ENCODE data around the gene TAF1A. TPM values are rescaled to one million over a fixed set of nuclear protein-coding genes. Genes with fewer than 3 reads are reported as not detected.
A peak's percentile ranks its signal among the peaks of the same experiment; 100 is the strongest.
"Not testable (repeated sequence)": the region's sequence is repeated elsewhere in the genome, so short reads cannot be mapped to it uniquely, and the experiment has no call there.

The TAF1A gene
- total RNA-seq, 2 donors from 2014 or later, result 13.3 to 27.6 TPM

- H3K4me1 Mint-ChIP-seq (ENCODE audit: low read depth in 2 of 2), result peaks cover 17 to 36% of the 10 kb centered on the region in 2 donors
- DNase-seq (ENCODE audit: low spot score) (peak; percentile 96), ATAC-seq (peak; percentile 97 to 98)
- H3K27me3 Mint-ChIP-seq, result peaks cover 26 to 39% of the 10 kb centered on the region in 2 donors
- H3K9me3 Mint-ChIP-seq, result no peaks in the 10 kb centered on the region
- H3K36me3 Mint-ChIP-seq, result peaks cover 10% of the 10 kb centered on the region
- H3K27ac Mint-ChIP-seq, result peak overlapping the region; percentile 69 to 90
- peak overlapping the region; percentile 86 for H3K4me3 Mint-ChIP-seq
Measured at GRCh38 chr1:222617367-222617951, 27.7 kb upstream of the TAF1A start.

- no peaks in the 10 kb centered on the region for H3K9me3 Mint-ChIP-seq
- DNase-seq (ENCODE audit: low spot score) (no peak), ATAC-seq (no peak)
- H3K4me3 Mint-ChIP-seq, result peak overlapping the region; percentile 86
- H3K4me1 Mint-ChIP-seq (ENCODE audit: low read depth in 2 of 2), result peaks cover 17 to 36% of the 10 kb centered on the region in 2 donors
- peaks cover 6% of the 10 kb centered on the region for H3K36me3 Mint-ChIP-seq
- peaks cover 27 to 49% of the 10 kb centered on the region in 2 donors for H3K27me3 Mint-ChIP-seq
- peak overlapping the region; percentile 69 to 90 for H3K27ac Mint-ChIP-seq
Measured at GRCh38 chr1:222616525-222616924, 26.8 kb upstream of the TAF1A start.

DNA sequence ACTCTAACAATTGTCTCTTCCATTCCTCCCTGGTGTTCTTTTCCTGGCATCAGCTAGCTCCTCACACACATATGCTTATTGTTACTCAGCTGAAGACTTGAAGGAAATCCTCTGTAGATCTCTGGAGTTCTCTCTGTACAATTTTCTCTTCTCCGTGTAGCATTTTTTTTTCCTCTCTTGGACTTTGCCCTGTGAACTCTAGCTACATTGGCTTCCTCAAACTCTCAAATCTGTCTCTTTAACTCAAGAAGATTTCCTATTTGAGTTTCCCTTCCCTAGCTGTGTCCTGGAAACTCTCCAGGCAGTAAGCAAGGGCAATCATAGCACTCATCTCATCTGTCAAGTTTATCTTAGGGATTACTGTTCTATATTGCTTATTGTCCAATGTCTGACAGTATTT is 23.9 kb upstream of the TAF1A start:
- Mint-ChIP-seq H3K4me1 (ENCODE audit: low read depth in 2 of 2) (peaks cover 7 to 10% of the 10 kb centered on the region in 2 donors), H3K4me3 (no peak overlapping the region), H3K36me3 (peaks cover 6% of the 10 kb centered on the region), H3K9me3 (no peaks in the 10 kb centered on the region), H3K27ac (no peak overlapping the region), H3K27me3 (peaks cover 40 to 78% of the 10 kb centered on the region in 2 donors)
- no peak for ATAC-seq
- DNase-seq (ENCODE audit: low spot score), result no peak

GRCh38 chr1:222610728-222611127 is 21.0 kb upstream of the TAF1A start:
- ATAC-seq (no peak), DNase-seq (ENCODE audit: low spot score) (no peak)
- Mint-ChIP-seq H3K4me1 (ENCODE audit: low read depth in 2 of 2) (no peaks in the 10 kb centered on the region), H3K36me3 (peaks cover 6% of the 10 kb centered on the region), H3K27me3 (peaks cover 38 to 83% of the 10 kb centered on the region in 2 donors), H3K9me3 (no peaks in the 10 kb centered on the region), H3K4me3 (no peak overlapping the region), H3K27ac (no peak overlapping the region)

- not testable (repeated sequence) for H3K9me3 Mint-ChIP-seq; H3K36me3 Mint-ChIP-seq; ATAC-seq; DNase-seq (ENCODE audit: low spot score); H3K4me1 Mint-ChIP-seq (ENCODE audit: low read depth in 2 of 2); H3K27ac Mint-ChIP-seq; H3K4me3 Mint-ChIP-seq
- peaks cover 27 to 67% of the 10 kb centered on the region in 2 donors for H3K27me3 Mint-ChIP-seq
Measured at GRCh38 chr1:222609111-222609510, 19.4 kb upstream of the TAF1A start.

GRCh38 chr1:222606757-222607156 is 17.0 kb upstream of the TAF1A start:
- Mint-ChIP-seq H3K4me1 (ENCODE audit: low read depth in 2 of 2) (no peaks in the 10 kb centered on the region), H3K4me3 (no peak overlapping the region), H3K27ac (no peak overlapping the region), H3K9me3 (no peaks in the 10 kb centered on the region), H3K27me3 (peaks cover 14 to 50% of the 10 kb centered on the region in 2 donors), H3K36me3 (no peaks in the 10 kb centered on the region)
- DNase-seq (ENCODE audit: low spot score) (no peak), ATAC-seq (no peak)

DNA sequence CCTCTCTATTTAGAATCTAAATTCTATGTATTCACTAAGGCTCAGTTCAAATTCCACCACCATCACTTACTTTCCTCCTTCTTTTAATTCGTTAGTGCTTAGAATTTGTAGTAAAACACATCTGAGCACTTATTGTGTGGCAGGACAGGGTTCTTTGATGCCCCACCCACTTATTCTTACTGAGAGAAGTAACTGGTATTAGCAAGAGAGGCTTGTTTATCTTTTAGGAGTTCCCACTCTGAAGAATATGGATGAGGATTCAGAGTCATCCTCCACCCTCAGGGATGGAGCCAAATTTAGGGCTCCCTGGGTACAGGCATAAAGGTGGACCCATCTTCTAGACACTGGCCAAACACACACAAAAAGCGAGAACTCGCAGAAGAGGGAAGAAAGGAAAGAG is 11.5 kb upstream of the TAF1A start:
- Mint-ChIP-seq H3K27ac (no peak overlapping the region), H3K4me1 (ENCODE audit: low read depth in 2 of 2) (no peaks in the 10 kb centered on the region), H3K36me3 (no peaks in the 10 kb centered on the region), H3K9me3 (no peaks in the 10 kb centered on the region), H3K27me3 (peaks cover 5 to 20% of the 10 kb centered on the region in 2 donors), H3K4me3 (no peak overlapping the region)
- no peak for ATAC-seq
- DNase-seq (ENCODE audit: low spot score), result no peak

GRCh38 chr1:222600281-222600680 is 10.5 kb upstream of the TAF1A start:
- H3K4me3 Mint-ChIP-seq, result no peak overlapping the region
- no peaks in the 10 kb centered on the region for H3K9me3 Mint-ChIP-seq
- no peaks in the 10 kb centered on the region for H3K36me3 Mint-ChIP-seq
- peaks cover 13 to 27% of the 10 kb centered on the region in 2 donors for H3K27me3 Mint-ChIP-seq
- DNase-seq (ENCODE audit: low spot score) (no peak), ATAC-seq (no peak)
- no peak overlapping the region for H3K27ac Mint-ChIP-seq
- H3K4me1 Mint-ChIP-seq (ENCODE audit: low read depth in 2 of 2), result no peaks in the 10 kb centered on the region

DNA sequence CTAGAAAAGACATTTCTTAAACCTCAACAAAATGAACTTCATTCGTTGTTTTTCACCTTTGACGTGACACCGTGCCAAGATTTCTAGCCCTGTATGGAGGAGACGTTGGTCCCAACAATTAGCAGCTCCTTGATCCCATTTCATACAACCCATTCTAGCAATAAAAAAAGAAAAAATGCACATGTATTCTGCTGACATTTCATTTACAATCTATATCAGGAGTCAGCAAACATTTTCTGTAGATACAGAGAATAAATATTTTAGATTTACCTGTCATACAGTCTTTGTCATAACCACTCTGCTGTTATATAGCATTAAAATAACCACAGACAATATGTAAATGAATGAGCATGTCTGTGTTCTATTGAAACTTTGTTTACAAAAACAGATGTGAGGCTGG is 7.0 kb upstream of the TAF1A start:
- no peak for ATAC-seq
- no peaks in the 10 kb centered on the region for H3K36me3 Mint-ChIP-seq
- no peak for DNase-seq (ENCODE audit: low spot score)
- H3K27ac Mint-ChIP-seq, result no peak overlapping the region
- no peaks in the 10 kb centered on the region for H3K4me1 Mint-ChIP-seq (ENCODE audit: low read depth in 2 of 2)
- H3K9me3 Mint-ChIP-seq, result no peaks in the 10 kb centered on the region
- H3K4me3 Mint-ChIP-seq, result no peak overlapping the region
- H3K27me3 Mint-ChIP-seq, result peaks cover 14 to 21% of the 10 kb centered on the region in 2 donors

- peaks cover 6 to 8% of the 10 kb centered on the region in 2 donors for H3K4me1 Mint-ChIP-seq (ENCODE audit: low read depth in 2 of 2)
- H3K4me3 Mint-ChIP-seq, result no peak overlapping the region
- peaks cover 8 to 12% of the 10 kb centered on the region in 2 donors for H3K27me3 Mint-ChIP-seq
- H3K27ac Mint-ChIP-seq, result no peak overlapping the region
- ATAC-seq, result no peak
- no peak for DNase-seq (ENCODE audit: low spot score)
- H3K9me3 Mint-ChIP-seq, result no peaks in the 10 kb centered on the region
- peaks cover 5% of the 10 kb centered on the region for H3K36me3 Mint-ChIP-seq
Measured at GRCh38 chr1:222594789-222595188, 5.1 kb upstream of the TAF1A start.

DNA sequence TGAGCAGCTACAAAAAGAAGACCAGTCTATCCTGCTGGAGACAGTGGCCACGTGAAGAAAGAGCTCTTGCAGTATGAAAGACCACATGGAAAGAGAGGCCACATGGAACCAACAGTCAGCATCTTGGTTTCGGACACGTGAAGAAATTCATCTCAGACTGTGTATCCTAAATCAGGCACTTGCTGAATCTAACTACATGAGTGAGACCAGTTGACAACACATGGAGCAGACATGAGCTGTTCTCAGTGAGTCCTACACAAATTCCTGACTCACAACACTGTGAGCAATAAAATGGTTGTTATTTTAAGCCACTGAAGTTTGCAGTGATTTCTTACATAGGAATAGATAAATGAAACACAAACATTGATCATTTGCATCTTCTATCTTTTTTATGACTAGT is 2.4 kb upstream of the TAF1A start:
- no peak for DNase-seq (ENCODE audit: low spot score)
- Mint-ChIP-seq H3K4me1 (ENCODE audit: low read depth in 2 of 2) (peaks cover 21 to 22% of the 10 kb centered on the region in 2 donors), H3K9me3 (no peaks in the 10 kb centered on the region), H3K27ac (no peak overlapping the region), H3K36me3 (peaks cover 7% of the 10 kb centered on the region), H3K27me3 (peaks cover 8 to 12% of the 10 kb centered on the region in 2 donors), H3K4me3 (no peak overlapping the region)
- no peak for ATAC-seq

DNA sequence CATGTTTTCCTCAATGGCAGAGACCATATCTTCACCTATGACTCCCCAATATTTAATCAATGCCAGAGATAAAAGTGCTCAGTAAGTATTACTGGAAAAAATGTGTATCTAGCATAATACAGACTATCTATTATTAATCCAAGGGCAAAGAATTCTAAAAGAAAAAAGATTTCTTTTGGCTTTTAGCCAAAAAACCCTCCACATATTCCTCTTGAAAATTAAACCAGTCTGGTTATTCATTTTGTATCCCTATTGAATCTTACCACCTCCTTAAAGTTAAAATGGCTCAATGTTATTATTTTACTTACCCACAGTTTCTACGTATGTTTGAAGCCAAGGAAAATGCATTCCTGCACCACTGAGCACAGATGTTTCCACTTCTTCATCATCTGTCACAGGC is 1.6 kb downstream of the TAF1A start:
- Mint-ChIP-seq H3K27ac (peak overlapping the region in 1 of 2 donors; percentile 98), H3K9me3 (no peaks in the 10 kb centered on the region), H3K4me3 (no peak overlapping the region), H3K4me1 (ENCODE audit: low read depth in 2 of 2) (peaks cover 24 to 37% of the 10 kb centered on the region in 2 donors), H3K27me3 (no peaks in the 10 kb centered on the region), H3K36me3 (peaks cover 14% of the 10 kb centered on the region)
- DNase-seq (ENCODE audit: low spot score), result no peak
- no peak for ATAC-seq

GRCh38 chr1:222586842-222587241 is 2.9 kb downstream of the TAF1A start:
- Mint-ChIP-seq H3K4me1 (ENCODE audit: low read depth in 2 of 2) (peaks cover 35 to 47% of the 10 kb centered on the region in 2 donors), H3K36me3 (peaks cover 25% of the 10 kb centered on the region), H3K9me3 (no peaks in the 10 kb centered on the region), H3K27ac (no peak overlapping the region), H3K27me3 (no peaks in the 10 kb centered on the region), H3K4me3 (no peak overlapping the region)
- no peak for DNase-seq (ENCODE audit: low spot score)
- no peak for ATAC-seq

DNA sequence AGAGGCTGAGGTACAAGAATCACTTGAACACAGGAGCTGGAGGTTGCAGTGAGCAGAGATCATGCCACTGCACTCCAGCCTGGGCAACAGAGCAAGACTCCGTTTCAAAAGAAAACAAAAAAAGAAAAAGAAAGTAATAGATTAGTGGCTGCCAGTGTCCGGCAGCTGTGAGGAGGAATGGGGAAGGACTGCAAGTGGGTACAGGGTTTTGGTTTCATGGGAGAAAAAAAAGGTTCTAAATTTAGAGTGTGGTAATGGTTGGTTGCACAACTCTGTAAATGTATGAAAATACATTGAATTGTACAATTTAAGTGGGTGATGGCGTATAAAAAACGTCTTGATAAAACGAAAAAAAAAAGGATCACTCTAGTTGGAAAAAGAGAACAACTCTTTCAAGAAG is 6.7 kb downstream of the TAF1A start:
- Mint-ChIP-seq H3K9me3 (no peaks in the 10 kb centered on the region), H3K36me3 (peaks cover 24% of the 10 kb centered on the region), H3K4me3 (no peak overlapping the region), H3K27ac (no peak overlapping the region), H3K4me1 (ENCODE audit: low read depth in 2 of 2) (peaks cover 15 to 25% of the 10 kb centered on the region in 2 donors), H3K27me3 (no peaks in the 10 kb centered on the region)
- no peak for ATAC-seq
- no peak for DNase-seq (ENCODE audit: low spot score)
